Mesenchymal stem cell (in vitro differentiated cells and primary cell): ENCODE measurements around the gene VAV2.
"Not testable (repeated sequence)": the region's sequence is repeated elsewhere in the genome, so short reads cannot be mapped to it uniquely, and the experiment has no call there.

Source experiments
- DNase-seq: peaks from one replicate; pipeline ENCODE4 v3.0.0-alpha.2; 2013
- H2AFZ ChIP-seq: one replicate; pipeline ENCODE4 v1.6.1; 2013; ENCODE audit warnings: low read depth, mild to moderate bottlenecking, control low read depth, inconsistent platforms, low read length, moderate library complexity
- H2AK5ac ChIP-seq: 2 replicates; pipeline ENCODE4 v1.6.1; 2013; ENCODE audit warnings: low read length, moderate library complexity, mild to moderate bottlenecking, inconsistent platforms; ENCODE audit not compliant: severe bottlenecking
- H2BK120ac ChIP-seq: one replicate; pipeline ENCODE4 v1.6.1; 2013; ENCODE audit warnings: low read depth, mild to moderate bottlenecking, inconsistent platforms, low read length, moderate library complexity
- H2BK12ac ChIP-seq, 2 experiments: one replicate each; pipeline ENCODE4 v1.6.1; 2013; ENCODE audit warnings: inconsistent platforms in 2 of 2, low read length in 2 of 2, mild to moderate bottlenecking in 2 of 2, moderate library complexity in 2 of 2, control low read depth in 1 of 2
- H2BK15ac ChIP-seq: one replicate; pipeline ENCODE4 v1.6.1; 2013; ENCODE audit warnings: mild to moderate bottlenecking, low read depth, inconsistent platforms; ENCODE audit not compliant: poor library complexity, severe bottlenecking
- H2BK5ac ChIP-seq: 2 replicates; pipeline ENCODE4 v1.6.1; 2013; ENCODE audit warnings: low read depth, mild to moderate bottlenecking, low read length, control low read depth, inconsistent platforms; ENCODE audit not compliant: poor library complexity, severe bottlenecking
- H3K14ac ChIP-seq, 2 experiments: one replicate each; pipeline ENCODE4 v1.6.1; 2013; ENCODE audit warnings: inconsistent platforms in 2 of 2, low read length in 2 of 2, control low read depth in 1 of 2, mild to moderate bottlenecking in 1 of 2, moderate library complexity in 1 of 2
- H3K18ac ChIP-seq, 2 experiments: one replicate each; pipeline ENCODE4 v1.6.1; 2013; ENCODE audit warnings: inconsistent platforms in 2 of 2, low read length in 2 of 2, control low read depth in 1 of 2, low read depth in 1 of 2, mild to moderate bottlenecking in 1 of 2
- H3K23ac ChIP-seq, 2 experiments: one replicate each; pipeline ENCODE4 v1.6.1; 2013; ENCODE audit warnings: inconsistent platforms in 2 of 2, low read length in 2 of 2, mild to moderate bottlenecking in 2 of 2, moderate library complexity in 2 of 2, control low read depth in 1 of 2
- H3K27ac ChIP-seq: 2 replicates; pipeline ENCODE4 v1.5.1; 2013; ENCODE audit warnings: mild to moderate bottlenecking, moderate library complexity, low read length, control low read depth, inconsistent platforms; ENCODE audit not compliant: poor library complexity, severe bottlenecking
- H3K27me3 ChIP-seq, 2 experiments: 2 replicates each; pipeline versions ENCODE4 v1.6.1 to v1.7.0; 2013; ENCODE audit warnings: low read length in 2 of 2, mild to moderate bottlenecking in 2 of 2, moderate library complexity in 2 of 2, control low read depth in 1 of 2, inconsistent platforms in 1 of 2; ENCODE audit not compliant: control insufficient read depth in 1 of 2, insufficient read depth in 1 of 2
- H3K36me3 ChIP-seq, 2 experiments: 2 replicates each; pipeline versions ENCODE4 v1.6.1 to v1.7.0; 2013; ENCODE audit warnings: low read length in 2 of 2, control low read depth in 1 of 2, inconsistent platforms in 1 of 2, low read depth in 1 of 2, mild to moderate bottlenecking in 1 of 2; ENCODE audit not compliant: insufficient read depth in 2 of 2, control insufficient read depth in 1 of 2
- H3K4ac ChIP-seq, 2 experiments: one replicate each; pipeline ENCODE4 v1.6.1; 2013; ENCODE audit warnings: inconsistent platforms in 2 of 2, low read length in 2 of 2, mild to moderate bottlenecking in 2 of 2, moderate library complexity in 2 of 2, control low read depth in 1 of 2, low read depth in 1 of 2
- H3K4me1 ChIP-seq: 2 replicates; pipeline ENCODE4 v1.6.1; 2013; ENCODE audit warnings: low read depth, low read length, control low read depth; ENCODE audit not compliant: control insufficient read depth, insufficient read depth
- H3K4me2 ChIP-seq: 2 replicates; pipeline ENCODE4 v1.6.1; 2013; ENCODE audit warnings: low read length, mild to moderate bottlenecking, inconsistent platforms; ENCODE audit not compliant: poor library complexity, severe bottlenecking
- H3K4me3 ChIP-seq, 2 experiments: 2 replicates each; pipeline versions ENCODE4 v1.5.1 to v1.7.0; 2013; ENCODE audit warnings: low read length in 2 of 2, mild to moderate bottlenecking in 2 of 2, control low read depth in 1 of 2, low read depth in 1 of 2; ENCODE audit not compliant: insufficient read depth in 1 of 2
- H3K79me1 ChIP-seq: replicated peaks from 2 replicates; pipeline ENCODE4 v1.6.1; 2013; ENCODE audit warnings: mild to moderate bottlenecking, control low read depth, low read length, inconsistent platforms; ENCODE audit not compliant: poor library complexity, severe bottlenecking
- H3K9ac ChIP-seq: 2 replicates; pipeline ENCODE4 v1.7.0; 2013; ENCODE audit warnings: mild to moderate bottlenecking, low read length, moderate library complexity
- H3K9me3 ChIP-seq: 2 replicates; pipeline ENCODE4 v1.7.0; 2013; ENCODE audit warnings: mild to moderate bottlenecking, low read length; ENCODE audit not compliant: control insufficient read depth
- H4K8ac ChIP-seq: one replicate; pipeline ENCODE4 v1.6.1; 2013; ENCODE audit warnings: inconsistent platforms, mild to moderate bottlenecking, low read length, moderate library complexity
- H4K91ac ChIP-seq: one replicate; pipeline ENCODE4 v1.6.1; 2013; ENCODE audit warnings: mild to moderate bottlenecking, low read length, inconsistent platforms
- WGBS: methylation state at CpG from one replicate; pipeline ENCODE4 v1.1.7; 2013; ENCODE audit warnings: mixed read lengths; 5-methylcytosine and 5-hydroxymethylcytosine counted together

VAV2 gene

DNA sequence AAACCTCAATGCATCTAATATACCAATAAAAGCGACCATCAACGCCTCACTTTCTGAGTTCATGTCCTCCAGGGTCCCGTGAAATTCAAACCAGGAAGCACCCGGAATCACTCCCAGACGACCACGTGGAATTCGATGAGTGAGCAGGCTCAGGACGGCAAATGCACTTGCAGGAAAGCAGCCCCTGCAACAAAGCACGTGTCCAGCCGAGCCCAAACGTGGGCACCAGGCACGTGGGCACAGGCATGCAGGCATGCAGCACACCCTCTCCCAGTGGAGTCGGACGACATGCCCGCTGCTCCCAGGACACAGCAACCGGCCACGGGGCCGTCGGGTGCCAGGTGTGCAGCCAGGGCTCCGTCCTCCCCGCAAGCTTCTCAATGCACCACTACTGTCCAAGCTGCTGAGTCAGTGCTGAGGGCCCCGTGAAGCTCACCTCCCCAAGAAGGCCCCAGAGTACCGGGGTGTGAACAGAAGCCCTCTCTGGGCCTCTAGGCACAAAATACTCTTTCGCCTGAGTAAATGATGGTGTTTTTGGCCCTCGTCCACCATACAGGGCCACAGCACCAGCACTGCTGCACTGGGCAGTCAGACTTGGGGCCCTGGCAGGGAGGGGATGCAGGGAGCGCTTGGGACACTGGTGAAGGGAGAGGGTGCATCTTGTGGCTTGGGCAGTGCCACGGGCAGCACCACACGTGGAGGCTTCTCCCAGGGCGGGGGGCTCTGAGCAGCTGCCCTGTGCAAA lies 87.6 kb downstream of the VAV2 start:
- H3K14ac ChIP-seq: no peak overlapping the region
- no peak overlapping the region for H2BK5ac ChIP-seq
- H4K8ac ChIP-seq: no peak overlapping the region
- H2BK120ac ChIP-seq: no peak overlapping the region
- H3K4me3 ChIP-seq: no peak overlapping the region
- H2BK12ac ChIP-seq: peak overlapping the region in 1 of 2 experiments; percentile 55
- H3K4me1 ChIP-seq: peaks cover 35% of the 10 kb centered on the region
- H2AK5ac ChIP-seq: no peak overlapping the region
- no peak overlapping the region for H3K4me2 ChIP-seq
- H2BK15ac ChIP-seq: no peak overlapping the region
- H3K79me1 ChIP-seq: peaks cover 29% of the 10 kb centered on the region
- no peak overlapping the region for H4K91ac ChIP-seq
- peaks cover 0 to 53% of the 10 kb centered on the region in 2 experiments for H3K36me3 ChIP-seq
- no peak for DNase-seq
- H3K23ac ChIP-seq: peak overlapping the region in 1 of 2 experiments; percentile 28
- 91% methylated on average over 29 of the region's 29 CpGs for WGBS
- H2AFZ ChIP-seq: no peak overlapping the region
- no peak overlapping the region for H3K4ac ChIP-seq
- no peak overlapping the region for H3K27ac ChIP-seq
- H3K9me3 ChIP-seq: no peaks in the 10 kb centered on the region
- H3K27me3 ChIP-seq: no peaks in the 10 kb centered on the region
- peak overlapping the region in 1 of 2 experiments; percentile 71 for H3K18ac ChIP-seq
- no peak overlapping the region for H3K9ac ChIP-seq

GRCh38 chr9:133901184-133901835 lies 90.8 kb downstream of the VAV2 start:
- Histone ChIP-seq H3K36me3 (peaks cover 0 to 40% of the 10 kb centered on the region in 2 experiments), H2BK12ac (no peak overlapping the region), H3K4me2 (no peak overlapping the region), H3K4ac (no peak overlapping the region), H3K4me1 (peaks cover 22% of the 10 kb centered on the region), H2BK120ac (no peak overlapping the region), H2AFZ (no peak overlapping the region), H2BK15ac (peak overlapping the region; percentile 15), H3K9ac (no peak overlapping the region), H3K79me1 (peaks cover 25% of the 10 kb centered on the region), H3K27me3 (no peaks in the 10 kb centered on the region), H2BK5ac (no peak overlapping the region), H4K8ac (no peak overlapping the region), H3K14ac (no peak overlapping the region), H3K23ac (no peak overlapping the region), H3K9me3 (no peaks in the 10 kb centered on the region), H3K27ac (no peak overlapping the region), H2AK5ac (no peak overlapping the region), H4K91ac (no peak overlapping the region), H3K4me3 (no peak overlapping the region), H3K18ac (no peak overlapping the region)
- DNase-seq: no peak
- WGBS: 97% methylated on average over 18 of the region's 18 CpGs

DNA sequence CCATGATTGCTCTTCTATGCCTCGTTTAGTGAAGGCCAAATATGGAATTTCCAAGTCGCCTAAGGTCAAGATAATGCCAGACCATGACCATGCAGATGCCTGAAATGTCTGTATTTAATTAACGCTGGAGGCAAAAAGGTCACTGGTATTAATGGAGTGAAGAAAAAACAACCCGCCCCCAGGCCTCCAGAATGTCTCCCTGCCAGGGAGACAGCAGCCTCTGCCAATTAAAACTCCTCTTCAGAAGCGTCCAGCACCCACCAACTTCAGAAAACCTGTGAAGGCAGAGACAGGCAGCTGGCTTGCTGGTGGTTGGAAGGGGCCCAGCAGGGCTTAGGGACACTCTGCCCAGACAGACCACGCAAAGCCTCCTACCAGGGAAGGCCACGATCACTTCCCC lies 94.4 kb downstream of the VAV2 start:
- no peak overlapping the region for H3K4ac ChIP-seq
- peaks cover 0 to 46% of the 10 kb centered on the region in 2 experiments for H3K36me3 ChIP-seq
- H3K79me1 ChIP-seq: peaks cover 40% of the 10 kb centered on the region
- H3K27ac ChIP-seq: no peak overlapping the region
- no peak overlapping the region for H2BK5ac ChIP-seq
- DNase-seq: no peak
- no peak overlapping the region for H4K8ac ChIP-seq
- H3K9ac ChIP-seq: no peak overlapping the region
- no peak overlapping the region for H2AFZ ChIP-seq
- no peak overlapping the region for H2BK15ac ChIP-seq
- H3K18ac ChIP-seq: no peak overlapping the region
- H4K91ac ChIP-seq: no peak overlapping the region
- no peak overlapping the region for H2AK5ac ChIP-seq
- peaks cover 17% of the 10 kb centered on the region for H3K4me1 ChIP-seq
- 76% methylated on average over 6 of the region's 7 CpGs for WGBS
- no peak overlapping the region for H2BK120ac ChIP-seq
- H3K23ac ChIP-seq: no peak overlapping the region
- H2BK12ac ChIP-seq: no peak overlapping the region
- H3K9me3 ChIP-seq: no peaks in the 10 kb centered on the region
- H3K4me2 ChIP-seq: no peak overlapping the region
- H3K4me3 ChIP-seq: no peak overlapping the region
- H3K27me3 ChIP-seq: no peaks in the 10 kb centered on the region
- no peak overlapping the region for H3K14ac ChIP-seq

DNA sequence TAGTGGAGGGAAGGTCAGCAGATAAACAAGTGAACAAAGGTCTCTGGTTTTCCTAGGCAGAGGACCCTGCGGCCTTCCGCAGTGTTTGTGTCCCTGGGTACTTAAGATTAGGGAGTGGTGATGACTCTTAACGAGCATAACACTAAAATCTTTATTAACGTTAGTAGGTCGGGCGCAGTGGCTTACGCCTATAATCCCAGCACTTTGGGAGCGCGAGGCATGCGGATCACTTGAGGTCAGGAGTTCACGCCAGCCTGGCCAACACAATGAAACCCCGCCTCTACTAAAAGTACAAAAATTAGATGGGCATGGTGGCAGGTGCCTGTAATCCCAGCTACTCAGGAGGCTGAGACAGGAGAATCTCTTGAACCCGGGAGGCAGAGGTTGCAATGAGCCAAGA lies 96.1 kb downstream of the VAV2 start:
- H3K27ac ChIP-seq, H3K4me2 ChIP-seq, H2BK12ac ChIP-seq, H2AK5ac ChIP-seq, H2BK120ac ChIP-seq, H4K91ac ChIP-seq, DNase-seq, H2AFZ ChIP-seq, H3K4me3 ChIP-seq, H3K27me3 ChIP-seq, H3K9me3 ChIP-seq, H3K14ac ChIP-seq, H3K23ac ChIP-seq, H3K9ac ChIP-seq, H2BK15ac ChIP-seq, H3K18ac ChIP-seq, H2BK5ac ChIP-seq, H4K8ac ChIP-seq, H3K4ac ChIP-seq: not testable (repeated sequence)
- WGBS: 97% methylated on average over 12 of the region's 13 CpGs
- Histone ChIP-seq H3K4me1 (peaks cover 18% of the 10 kb centered on the region), H3K79me1 (peaks cover 28% of the 10 kb centered on the region), H3K36me3 (peaks cover 0 to 36% of the 10 kb centered on the region in 2 experiments)
